Activated T-cell treated with anti-CD3 and anti-CD28 coated beads, Interleukin-2, amount 50 U/mL, for 24 hours (primary cell): ENCODE results near the gene PLOD3.
"Not testable (repeated sequence)": the region's sequence is repeated elsewhere in the genome, so short reads cannot be mapped to it uniquely, and the experiment has no call there.

Source experiments
- DNase-seq: peaks from one replicate; pipeline ENCODE4 v3.0.0-alpha.2; 2020
- H3K27ac Mint-ChIP-seq: 2 replicates; pipeline ENCODE4 v1.8.0; 2020; ENCODE audit warnings: mild to moderate bottlenecking, mixed read lengths
- H3K27me3 Mint-ChIP-seq: 2 replicates; pipeline ENCODE4 v1.8.0; 2020; ENCODE audit warnings: mixed read lengths
- H3K36me3 Mint-ChIP-seq: 2 replicates; pipeline ENCODE4 v1.8.0; 2020; ENCODE audit warnings: low read depth, mixed read lengths
- H3K4me1 Mint-ChIP-seq: 2 replicates; pipeline ENCODE4 v1.8.0; 2020; ENCODE audit warnings: low read depth, mixed read lengths
- H3K4me3 Mint-ChIP-seq: 2 replicates; pipeline ENCODE4 v1.8.0; 2020; ENCODE audit warnings: mild to moderate bottlenecking, moderate library complexity, mixed read lengths
- H3K9me3 Mint-ChIP-seq: 2 replicates; pipeline ENCODE4 v1.8.0; 2020; ENCODE audit warnings: mixed read lengths

The PLOD3 gene

GRCh38 chr7:101207459-101207858, 9.9 kb downstream of the PLOD3 start:
- peaks cover 15% of the 10 kb centered on the region for H3K27me3 Mint-ChIP-seq
- no peaks in the 10 kb centered on the region for H3K9me3 Mint-ChIP-seq
- H3K27ac Mint-ChIP-seq: no peak overlapping the region
- peaks cover 10% of the 10 kb centered on the region for H3K4me1 Mint-ChIP-seq
- H3K36me3 Mint-ChIP-seq: peaks cover 49% of the 10 kb centered on the region
- no peak overlapping the region for H3K4me3 Mint-ChIP-seq
- DNase-seq: no peak

GRCh38 chr7:101206665-101207042, 10.7 kb downstream of the PLOD3 start:
- no peak for DNase-seq
- Mint-ChIP-seq H3K9me3 (no peaks in the 10 kb centered on the region), H3K4me3 (no peak overlapping the region), H3K36me3 (peaks cover 43% of the 10 kb centered on the region), H3K27me3 (peaks cover 21% of the 10 kb centered on the region), H3K27ac (no peak overlapping the region), H3K4me1 (peaks cover 10% of the 10 kb centered on the region)

GRCh38 chr7:101205901-101206664, 11.3 kb downstream of the PLOD3 start:
- Mint-ChIP-seq H3K4me1 (peaks cover 10% of the 10 kb centered on the region), H3K27ac (no peak overlapping the region)

GRCh38 chr7:101203740-101204738, 13.3 kb downstream of the PLOD3 start:
- Mint-ChIP-seq H3K27me3 (peaks cover 40% of the 10 kb centered on the region), H3K4me3 (peak overlapping the region; percentile 38)
- not testable (repeated sequence) for H3K9me3 Mint-ChIP-seq

More at GRCh38 chr7:101205901-101206664, 11.3 kb downstream of the PLOD3 start:
- H3K27me3 Mint-ChIP-seq: peaks cover 27% of the 10 kb centered on the region
- H3K4me3 Mint-ChIP-seq: no peak overlapping the region
- peaks cover 41% of the 10 kb centered on the region for H3K36me3 Mint-ChIP-seq
- no peak for DNase-seq
- H3K9me3 Mint-ChIP-seq: no peaks in the 10 kb centered on the region

GRCh38 chr7:101202603-101202918, 14.8 kb downstream of the PLOD3 start:
- Mint-ChIP-seq H3K4me3 (no peak overlapping the region), H3K27me3 (peaks cover 43% of the 10 kb centered on the region), H3K27ac (no peak overlapping the region), H3K4me1 (peaks cover 14% of the 10 kb centered on the region), H3K36me3 (peaks cover 13% of the 10 kb centered on the region), H3K9me3 (no peaks in the 10 kb centered on the region)
- DNase-seq: no peak

More at GRCh38 chr7:101203740-101204738, 13.3 kb downstream of the PLOD3 start:
- DNase-seq: peak; percentile 44
- Mint-ChIP-seq H3K27ac (peak overlapping the region; percentile 42), H3K36me3 (peaks cover 25% of the 10 kb centered on the region), H3K4me1 (peaks cover 14% of the 10 kb centered on the region)

- peaks cover 11% of the 10 kb centered on the region for H3K36me3 Mint-ChIP-seq
- no peak for DNase-seq
- H3K27ac Mint-ChIP-seq: no peak overlapping the region
- H3K4me1 Mint-ChIP-seq: peaks cover 14% of the 10 kb centered on the region
- H3K9me3 Mint-ChIP-seq: no peaks in the 10 kb centered on the region
- peaks cover 43% of the 10 kb centered on the region for H3K27me3 Mint-ChIP-seq
- H3K4me3 Mint-ChIP-seq: no peak overlapping the region
Measured at GRCh38 chr7:101201695-101202602, 15.4 kb downstream of the PLOD3 start.

GRCh38 chr7:101200862-101201599, 16.4 kb downstream of the PLOD3 start, which contains the start of gene MOGAT3:
Gene MOGAT3, minus strand, starts transcription at chr7:101201036. Its CDS starts 182 bp downstream, at chr7:101200854.
- Mint-ChIP-seq H3K27me3 (peaks cover 43% of the 10 kb centered on the region), H3K27ac (no peak within 1 kb of the TSS), H3K4me1 (peaks cover 14% of the 10 kb centered on the region), H3K36me3 (peaks cover 3% of the 10 kb centered on the region), H3K9me3 (no peaks in the 10 kb centered on the region), H3K4me3 (no peak within 1 kb of the TSS)
- DNase-seq: no peak

- Mint-ChIP-seq H3K27me3 (peaks cover 43% of the 10 kb centered on the region), H3K4me3 (no peak overlapping the region), H3K36me3 (no peaks in the 10 kb centered on the region), H3K4me1 (peaks cover 14% of the 10 kb centered on the region), H3K9me3 (no peaks in the 10 kb centered on the region), H3K27ac (no peak overlapping the region)
- DNase-seq: no peak
Measured at GRCh38 chr7:101200504-101200861, 16.9 kb downstream of the PLOD3 start.

- H3K4me3 Mint-ChIP-seq, DNase-seq, H3K9me3 Mint-ChIP-seq, H3K36me3 Mint-ChIP-seq, H3K27ac Mint-ChIP-seq: not testable (repeated sequence)
- peaks cover 14% of the 10 kb centered on the region for H3K4me1 Mint-ChIP-seq
- H3K27me3 Mint-ChIP-seq: peaks cover 43% of the 10 kb centered on the region
Measured at GRCh38 chr7:101199522-101199921, 17.9 kb downstream of the PLOD3 start.

- H3K27me3 Mint-ChIP-seq: peaks cover 37% of the 10 kb centered on the region
- H3K9me3 Mint-ChIP-seq: no peaks in the 10 kb centered on the region
- H3K27ac Mint-ChIP-seq: no peak overlapping the region
Measured at GRCh38 chr7:101198476-101198875, 18.9 kb downstream of the PLOD3 start.

GRCh38 chr7:101197991-101198390, 19.4 kb downstream of the PLOD3 start:
- H3K4me3 Mint-ChIP-seq: no peak overlapping the region
- no peak for DNase-seq
- H3K36me3 Mint-ChIP-seq: no peaks in the 10 kb centered on the region
- no peaks in the 10 kb centered on the region for H3K9me3 Mint-ChIP-seq
- no peak overlapping the region for H3K27ac Mint-ChIP-seq
- H3K4me1 Mint-ChIP-seq: peaks cover 7% of the 10 kb centered on the region
- H3K27me3 Mint-ChIP-seq: peaks cover 34% of the 10 kb centered on the region

More at GRCh38 chr7:101198476-101198875, 18.9 kb downstream of the PLOD3 start:
- no peak overlapping the region for H3K4me3 Mint-ChIP-seq
- no peaks in the 10 kb centered on the region for H3K36me3 Mint-ChIP-seq
- H3K4me1 Mint-ChIP-seq: peaks cover 7% of the 10 kb centered on the region
- no peak for DNase-seq

GRCh38 chr7:101195884-101196283, 21.5 kb downstream of the PLOD3 start:
- Mint-ChIP-seq H3K4me3 (no peak overlapping the region), H3K36me3 (no peaks in the 10 kb centered on the region), H3K27me3 (peaks cover 17% of the 10 kb centered on the region), H3K9me3 (no peaks in the 10 kb centered on the region), H3K4me1 (peaks cover 5% of the 10 kb centered on the region), H3K27ac (no peak overlapping the region)
- DNase-seq: no peak

- H3K4me1 Mint-ChIP-seq: peaks cover 2% of the 10 kb centered on the region
- H3K36me3 Mint-ChIP-seq: no peaks in the 10 kb centered on the region
- peaks cover 26% of the 10 kb centered on the region for H3K27me3 Mint-ChIP-seq
- H3K27ac Mint-ChIP-seq: no peak overlapping the region
- no peak for DNase-seq
- no peaks in the 10 kb centered on the region for H3K9me3 Mint-ChIP-seq
- no peak overlapping the region for H3K4me3 Mint-ChIP-seq
Measured at GRCh38 chr7:101189109-101189508, 28.3 kb downstream of the PLOD3 start.
